Lung (tissue), 12 donors: ENCODE data around the gene B4GAT1. TPM values are rescaled to one million over a fixed set of nuclear protein-coding genes. Genes with fewer than 3 reads are reported as not detected.
"Not testable (repeated sequence)": the region's sequence is repeated elsewhere in the genome, so short reads cannot be mapped to it uniquely, and the experiment has no call there.

Source experiments
- ATAC-seq: fragments of 200-7000 bp; cut with Tn5 transposase; one replicate; pipeline ENCODE4 v1.9.1; 2020; ENCODE audit warnings: moderate number of reproducible peaks; ENCODE audit not compliant: insufficient read depth, low FRiP score
- DNase-seq, 3 donors: peaks; one replicate each; pipeline ENCODE4 v3.0.0-alpha.2; 2013 to 2017
- H3K27ac ChIP-seq, 2 donors: one replicate each; pipeline ENCODE4 v1.5.1; 2013; ENCODE audit warnings: mild to moderate bottlenecking in 2 of 2, moderate library complexity in 2 of 2, control low read depth in 1 of 2, inconsistent platforms in 1 of 2, low read depth in 1 of 2, low read length in 1 of 2
- H3K27me3 ChIP-seq, 3 donors: one replicate each; pipeline ENCODE4 v1.5.1; 2013; ENCODE audit warnings: low read length in 2 of 3; ENCODE audit not compliant: control insufficient read depth in 3 of 3, insufficient read depth in 3 of 3
- H3K36me3 ChIP-seq, 4 donors: one replicate each; pipeline ENCODE4 v1.5.1; 2013; ENCODE audit warnings: low read length in 4 of 4, mild to moderate bottlenecking in 1 of 4, moderate library complexity in 1 of 4; ENCODE audit not compliant: control insufficient read depth in 4 of 4, insufficient read depth in 4 of 4
- H3K4me1 ChIP-seq, 5 donors: one replicate each; pipeline ENCODE4 v1.5.1; 2013; ENCODE audit warnings: low read length in 5 of 5, mild to moderate bottlenecking in 2 of 5, moderate library complexity in 1 of 5; ENCODE audit not compliant: control insufficient read depth in 5 of 5, insufficient read depth in 5 of 5
- H3K4me3 ChIP-seq: one replicate; pipeline ENCODE4 v1.5.1; 2013; ENCODE audit warnings: mild to moderate bottlenecking, control low read depth, moderate library complexity
- H3K9ac ChIP-seq, 2 donors: one replicate each; pipeline ENCODE4 v1.5.1; 2013; ENCODE audit warnings: low read length in 2 of 2, control low read depth in 1 of 2; ENCODE audit not compliant: insufficient read depth in 1 of 2
- H3K9me3 ChIP-seq, 4 donors: one replicate each; pipeline ENCODE4 v1.5.1; 2013; ENCODE audit warnings: low read length in 3 of 4, mild to moderate bottlenecking in 1 of 4, moderate library complexity in 1 of 4; ENCODE audit not compliant: control insufficient read depth in 4 of 4, insufficient read depth in 3 of 4
- CTCF ChIP-seq: IDR thresholded peaks from 2 replicates; pipeline ENCODE4 v1.5.1; 2012; ENCODE audit warnings: mild to moderate bottlenecking; ENCODE audit errors: control extremely low read depth, extremely low read depth
- WGBS, 2 donors: extraction: QIAGEN DNeasy Blood & Tissue Kit; methylation state at CpG; one replicate each; pipeline ENCODE4 v1.1.7; 2013; 5-methylcytosine and 5-hydroxymethylcytosine counted together
- polyA plus RNA-seq, 2 donors: library from polyadenylated mRNA; stranded (reverse); fragments of 200-250 nt; gene quantifications; one replicate each; pipeline ENCODE4 v1.2.1, GENCODE V29; 2013
- total RNA-seq, 2 donors: library from RNA; depleted of rRNA in 1 of 2; stranded (reverse); fragments of >200 nt in 1 of 2; gene quantifications; one replicate each; pipeline ENCODE4 v1.2.1, GENCODE V29; 2014 to 2021
- donor health status: control.
- donor health status: control.
- donor health status: Bipolar disorder and iron deficiency.
- donor health status: healthy.
- donor health status: DM: yes; HTN: yes; CAD: no.

The B4GAT1 gene
- total and polyA plus RNA-seq, 4 donors: 18.2 to 28.0 (median 24.0) TPM

GRCh38 chr11:66324664-66325063, 22.8 kb downstream of the B4GAT1 start:
- peaks cover 2 to 48% (median 22%) of the 10 kb centered on the region in 5 donors for H3K4me1 ChIP-seq
- H3K27ac ChIP-seq: no peak overlapping the region
- TF ChIP-seq CTCF: no peak
- H3K4me3 ChIP-seq: no peak overlapping the region
- ATAC-seq (no peak), DNase-seq (peak; percentile 58 to 79 (median 65))
- H3K27me3 ChIP-seq: no peaks in the 10 kb centered on the region
- H3K9ac ChIP-seq: peak overlapping the region in 1 of 2 donors; percentile 8
- no peaks in the 10 kb centered on the region for H3K9me3 ChIP-seq
- H3K36me3 ChIP-seq: no peaks in the 10 kb centered on the region
- 77 to 83% methylated on average over 10 of the region's 10 CpGs for WGBS, 2 donors

- WGBS, 2 donors: 93 to 100% methylated on average over 1 of the region's 1 CpG
- DNase-seq (no peak), ATAC-seq (no peak)
- Histone ChIP-seq H3K9me3 (no peaks in the 10 kb centered on the region), H3K36me3 (no peaks in the 10 kb centered on the region), H3K9ac (no peak overlapping the region), H3K4me1 (peaks cover 2 to 50% (median 26%) of the 10 kb centered on the region in 5 donors), H3K4me3 (no peak overlapping the region), H3K27me3 (no peaks in the 10 kb centered on the region), H3K27ac (no peak overlapping the region)
- no peak for TF ChIP-seq CTCF
These were observed 23.7 kb downstream of the B4GAT1 start for GRCh38 chr11:66323684-66324083.

GRCh38 chr11:66322732-66323427, 24.5 kb downstream of the B4GAT1 start:
- Histone ChIP-seq H3K9ac (no peak overlapping the region), H3K4me1 (peaks cover 2 to 50% (median 31%) of the 10 kb centered on the region in 5 donors), H3K4me3 (no peak overlapping the region), H3K27ac (no peak overlapping the region), H3K27me3 (no peaks in the 10 kb centered on the region), H3K36me3 (no peaks in the 10 kb centered on the region), H3K9me3 (no peaks in the 10 kb centered on the region)
- DNase-seq (no peak), ATAC-seq (no peak)
- no peak for TF ChIP-seq CTCF
- 80 to 91% methylated on average over 11 of the region's 11 CpGs for WGBS, 2 donors

GRCh38 chr11:66321606-66322005, 25.8 kb downstream of the B4GAT1 start:
- H3K9ac ChIP-seq: no peak overlapping the region
- no peaks in the 10 kb centered on the region for H3K9me3 ChIP-seq
- TF ChIP-seq CTCF: no peak
- peaks cover 0 to 46% (median 30%) of the 10 kb centered on the region in 5 donors for H3K4me1 ChIP-seq
- DNase-seq (no peak), ATAC-seq (no peak)
- no peak overlapping the region for H3K27ac ChIP-seq
- no peak overlapping the region for H3K4me3 ChIP-seq
- WGBS, 2 donors: 96% methylated on average over 4 of the region's 4 CpGs
- H3K36me3 ChIP-seq: no peaks in the 10 kb centered on the region
- H3K27me3 ChIP-seq: no peaks in the 10 kb centered on the region

- H3K4me3 ChIP-seq, H3K9me3 ChIP-seq, DNase-seq, H3K36me3 ChIP-seq, H3K27me3 ChIP-seq, ATAC-seq, H3K9ac ChIP-seq, H3K27ac ChIP-seq: not testable (repeated sequence)
- 87 to 88% methylated on average over 6 of the region's 6 CpGs for WGBS, 2 donors
- peaks cover 0 to 38% (median 30%) of the 10 kb centered on the region in 5 donors for H3K4me1 ChIP-seq
These were observed 26.7 kb downstream of the B4GAT1 start for GRCh38 chr11:66320748-66321147.
